OCI-LY3 (cell line): Measurements from ENCODE around the gene MICALL1.

ENCODE experiments used
- CTCF ChIP-seq: fragments of 200-600, 300-600 bp; sonication (generic); IDR thresholded peaks from 2 replicates; pipeline ENCODE4 v1.5.1; 2014; ENCODE audit warnings: antibody characterized with exemption, low read length, low read depth
- EZH2phosphoT487 ChIP-seq: fragments of 200-600 bp; shearing (Covaris generic); IDR thresholded peaks from 2 replicates; pipeline ENCODE4 v1.6.1; 2018; ENCODE audit warnings: antibody characterized with exemption, mixed run types, low read depth

- TF ChIP-seq EZH2phosphoT487 (no peak), CTCF (no peak)
These were observed 79.7 kb downstream of the MICALL1 start for GRCh38 chr22:37985751-37986281.
